Stomach (tissue), 9 donors: ENCODE data around the gene PDIK1L. TPM values are rescaled to one million over a fixed set of nuclear protein-coding genes. Genes with fewer than 3 reads are reported as not detected.

Experiments
- DNase-seq, 2 donors: peaks; one replicate each; pipeline versions ENCODE4 v3.0.0 to v3.0.0-alpha.2; 2013 to 2019
- H3K27ac ChIP-seq, 5 donors: fragments of 200-600 bp in 4 of 5; sonication (generic) in 4 of 5; one replicate each; pipeline ENCODE4 v1.5.1; 2013 to 2019; ENCODE audit warnings: mild to moderate bottlenecking in 1 of 5, moderate library complexity in 1 of 5
- H3K27me3 ChIP-seq, 3 donors: fragments of 200-600 bp; sonication (generic); one replicate each; pipeline ENCODE4 v1.5.1; 2017 to 2019; ENCODE audit warnings: mixed run types in 1 of 3
- H3K36me3 ChIP-seq, 4 donors: fragments of 200-600 bp; sonication (generic); 1 replicate in 3 of 4; 2 replicates in 1 of 4; pipeline ENCODE4 v1.5.1; 2016 to 2019
- H3K4me1 ChIP-seq, 4 donors: fragments of 200-600 bp; sonication (generic); one replicate each; pipeline ENCODE4 v1.5.1; 2016 to 2019
- H3K4me3 ChIP-seq, 4 donors: fragments of 200-600 bp; sonication (generic) in 3 of 4; one replicate each; pipeline ENCODE4 v1.5.1; 2016 to 2019; ENCODE audit warnings: mild to moderate bottlenecking in 1 of 4
- H3K9me3 ChIP-seq, 4 donors: fragments of 200-600 bp; sonication (generic); one replicate each; pipeline ENCODE4 v1.5.1; 2016 to 2019
- EP300 ChIP-seq: sonication (generic); formaldehyde crosslinking; IDR thresholded peaks from one replicate; pipeline ENCODE4 v1.6.1; 2017; ENCODE audit warnings: antibody characterized with exemption
- POLR2A ChIP-seq, 4 donors: fragments of 450-650 bp; IDR thresholded peaks; one replicate each; pipeline ENCODE4 v1.6.1; 2016; ENCODE audit warnings: antibody characterized with exemption in 4 of 4, control low read depth in 2 of 4, mild to moderate bottlenecking in 1 of 4, moderate library complexity in 1 of 4
- POLR2AphosphoS5 ChIP-seq, 3 donors: sonication (generic); formaldehyde crosslinking; IDR thresholded peaks; one replicate each; pipeline ENCODE4 v1.6.1; 2016; ENCODE audit warnings: antibody characterized with exemption in 3 of 3
- WGBS, 5 donors: extraction: QIAGEN DNeasy Blood & Tissue Kit in 3 of 5; methylation state at CpG; one replicate each; pipeline versions ENCODE4 v1.1.5 to v1.1.7; 2013 to 2018; 5-methylcytosine and 5-hydroxymethylcytosine counted together
- intact Hi-C: fragments of 100-400 bp; cut with DNase I; formaldehyde crosslinking; loops from one replicate; pipeline ENCODE4 v1.15.1; 2023; ENCODE audit warnings: low total_unique reads
- polyA plus RNA-seq, 3 donors: library from polyadenylated mRNA; stranded (reverse); fragments of 200-250 nt; gene quantifications; one replicate each; pipeline ENCODE4 v1.2.3, GENCODE V29; 2013
- total RNA-seq, 5 donors: library from RNA; depleted of rRNA; stranded (reverse); fragments of >200 nt; gene quantifications; one replicate each; pipeline versions ENCODE4 v1.1.0 to v1.2.3, GENCODE V29; 2014 to 2016
- TF ChIP-seq, protein P1 (sequence below), 7 experiments: fragments of 450-650 bp in 4 of 7; fragments of 200-600 bp in 3 of 7; sonication (generic) in 3 of 7; IDR thresholded peaks; one replicate each; pipeline ENCODE4 v1.5.1; 2016 to 2019; ENCODE audit warnings: antibody characterized with exemption in 7 of 7, control low read depth in 2 of 7, mild to moderate bottlenecking in 1 of 7
- donor health status: healthy with polysubstance abuse.
- donor health status: Bipolar disorder and iron deficiency.
- donor health status: healthy.

Gene PDIK1L
- total and polyA plus RNA-seq, 8 donors = 1.8 to 33.8 (median 3.7) TPM

DNA sequence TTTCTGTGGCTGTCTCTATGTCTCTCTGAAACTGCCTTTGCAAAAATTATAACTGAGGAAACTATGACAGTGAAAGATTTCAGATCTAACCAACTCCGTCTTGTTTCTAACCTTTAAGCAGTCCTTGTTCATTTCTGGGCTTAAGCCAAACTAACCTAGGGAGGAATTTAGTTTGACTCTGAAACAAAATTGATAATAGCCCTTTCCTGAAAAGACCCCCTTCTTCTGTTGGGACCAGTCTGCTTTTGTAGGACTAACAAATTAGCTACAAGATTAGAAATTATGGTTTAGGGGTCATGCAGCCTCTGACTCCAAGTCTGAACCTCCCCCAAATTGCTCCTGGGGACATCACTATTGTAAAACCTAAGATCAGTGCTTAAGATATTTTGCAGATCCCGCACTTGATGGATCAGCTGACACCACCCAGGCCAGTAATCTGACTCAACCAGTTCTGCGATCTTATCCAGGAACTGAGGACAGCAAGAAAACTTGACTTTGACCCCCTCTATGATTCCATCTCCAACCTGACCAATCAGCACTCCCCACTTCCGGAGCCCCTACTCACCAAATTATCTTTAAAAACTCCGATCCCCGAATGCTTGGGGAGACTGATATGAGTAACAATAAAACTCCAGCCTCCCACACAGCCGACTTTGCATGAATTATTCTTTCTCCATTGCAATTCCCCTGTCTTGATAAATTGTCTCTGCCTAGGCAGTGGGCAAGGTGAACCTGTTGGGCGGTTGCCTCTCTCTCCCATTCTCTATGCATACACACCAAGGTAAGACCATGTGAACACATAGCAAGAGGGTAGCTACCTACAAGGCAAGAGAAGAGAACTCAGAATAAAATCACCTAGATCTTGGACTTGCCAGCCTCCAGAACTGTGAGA lies 33.1 kb upstream of the PDIK1L start:
- no peaks in the 10 kb centered on the region for H3K9me3 ChIP-seq
- H3K4me3 ChIP-seq = no peak overlapping the region
- H3K27ac ChIP-seq = no peak overlapping the region
- H3K27me3 ChIP-seq = peaks cover 0 to 18% (median 3%) of the 10 kb centered on the region in 3 donors
- intact Hi-C loops = no loop called here
- WGBS, 5 donors = 32 to 57% (median 40%) methylated on average over 8 of the region's 8 CpGs
- TF ChIP-seq EP300 (no peak), POLR2AphosphoS5 (IDR thresholded peaks at IDR 0.05) (no peak), POLR2A (IDR thresholded peaks at IDR 0.05) (no peak)
- TF ChIP-seq, protein P1, sequence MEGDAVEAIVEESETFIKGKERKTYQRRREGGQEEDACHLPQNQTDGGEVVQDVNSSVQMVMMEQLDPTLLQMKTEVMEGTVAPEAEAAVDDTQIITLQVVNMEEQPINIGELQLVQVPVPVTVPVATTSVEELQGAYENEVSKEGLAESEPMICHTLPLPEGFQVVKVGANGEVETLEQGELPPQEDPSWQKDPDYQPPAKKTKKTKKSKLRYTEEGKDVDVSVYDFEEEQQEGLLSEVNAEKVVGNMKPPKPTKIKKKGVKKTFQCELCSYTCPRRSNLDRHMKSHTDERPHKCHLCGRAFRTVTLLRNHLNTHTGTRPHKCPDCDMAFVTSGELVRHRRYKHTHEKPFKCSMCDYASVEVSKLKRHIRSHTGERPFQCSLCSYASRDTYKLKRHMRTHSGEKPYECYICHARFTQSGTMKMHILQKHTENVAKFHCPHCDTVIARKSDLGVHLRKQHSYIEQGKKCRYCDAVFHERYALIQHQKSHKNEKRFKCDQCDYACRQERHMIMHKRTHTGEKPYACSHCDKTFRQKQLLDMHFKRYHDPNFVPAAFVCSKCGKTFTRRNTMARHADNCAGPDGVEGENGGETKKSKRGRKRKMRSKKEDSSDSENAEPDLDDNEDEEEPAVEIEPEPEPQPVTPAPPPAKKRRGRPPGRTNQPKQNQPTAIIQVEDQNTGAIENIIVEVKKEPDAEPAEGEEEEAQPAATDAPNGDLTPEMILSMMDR (IDR thresholded peaks at IDR 0.05) = no peak
- H3K36me3 ChIP-seq = no peaks in the 10 kb centered on the region
- H3K4me1 ChIP-seq = peaks cover 0 to 24% (median 11%) of the 10 kb centered on the region in 4 donors
- DNase-seq = peak in 1 of 2 donors; percentile 47

DNA sequence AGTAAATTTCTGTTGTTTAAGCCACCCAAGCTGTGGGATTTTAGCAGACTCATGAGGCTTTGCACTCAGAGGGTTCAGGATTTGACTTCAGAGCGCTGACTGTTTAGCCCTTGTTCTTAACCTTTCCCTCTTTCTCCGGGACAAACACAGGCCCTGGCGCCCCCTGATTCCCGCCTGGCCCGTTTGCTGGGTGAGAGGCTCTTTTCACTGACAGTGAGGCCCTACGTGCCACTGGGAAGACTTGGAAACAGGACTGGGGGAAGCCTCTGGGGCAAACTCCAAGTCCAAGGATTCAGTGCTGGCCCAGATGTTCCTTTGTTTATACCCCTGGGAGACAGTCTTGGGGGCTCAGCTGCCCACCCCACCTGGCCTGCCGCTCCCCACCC lies 32.5 kb upstream of the PDIK1L start:
- DNase-seq = no peak
- H3K9me3 ChIP-seq = no peaks in the 10 kb centered on the region
- no peaks in the 10 kb centered on the region for H3K36me3 ChIP-seq
- peaks cover 0 to 18% (median 0%) of the 10 kb centered on the region in 3 donors for H3K27me3 ChIP-seq
- H3K27ac ChIP-seq = no peak overlapping the region
- TF ChIP-seq POLR2AphosphoS5 (IDR thresholded peaks at IDR 0.05) (no peak), POLR2A (IDR thresholded peaks at IDR 0.05) (no peak), EP300 (no peak)
- TF ChIP-seq, protein P1 (IDR thresholded peaks at IDR 0.05) = no peak
- intact Hi-C loops = no loop called here
- H3K4me1 ChIP-seq = peaks cover 0 to 24% (median 11%) of the 10 kb centered on the region in 4 donors
- 52 to 69% (median 65%) methylated on average over 7 of the region's 7 CpGs for WGBS, 5 donors
- no peak overlapping the region for H3K4me3 ChIP-seq

DNA sequence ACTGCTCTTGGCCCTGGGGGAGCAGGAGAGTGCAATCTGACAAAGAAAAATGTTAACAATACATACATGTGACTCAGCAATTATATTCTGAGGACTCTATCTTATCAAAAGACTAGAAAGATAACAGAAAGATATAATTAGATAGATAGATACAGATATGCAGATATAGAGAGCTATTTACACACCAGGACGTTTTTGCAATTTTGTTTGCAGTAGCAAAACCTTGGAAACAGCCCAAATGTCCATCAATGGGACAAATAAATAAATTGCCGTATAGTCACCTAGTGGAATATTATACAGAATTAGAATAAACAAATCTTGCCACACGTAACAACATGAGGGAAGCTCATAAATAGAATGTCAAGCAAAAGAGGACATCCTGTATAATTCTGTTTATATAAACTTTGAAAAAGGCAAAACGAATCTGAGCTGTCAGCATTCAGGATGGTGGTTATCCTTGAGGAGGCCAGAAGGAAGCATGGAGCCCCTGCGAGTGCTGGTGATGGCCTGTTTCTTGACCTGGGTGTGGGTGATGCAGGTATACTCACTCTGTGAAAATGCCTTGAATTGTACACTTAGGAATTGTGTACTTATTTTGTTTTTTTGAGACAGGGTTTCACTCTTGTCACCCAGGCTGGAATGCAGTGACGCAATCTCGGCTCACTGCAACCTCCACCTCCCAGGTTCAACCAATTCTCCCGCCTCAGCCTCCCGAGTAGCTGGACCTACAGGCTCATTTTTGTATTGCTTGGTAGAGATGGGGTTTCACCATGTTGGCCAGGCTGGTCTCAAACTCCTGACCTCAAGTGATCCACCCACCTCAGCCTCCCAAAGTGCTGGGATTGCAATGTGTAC lies 31.4 kb upstream of the PDIK1L start:
- Histone ChIP-seq H3K36me3 (no peaks in the 10 kb centered on the region), H3K4me3 (no peak overlapping the region), H3K27me3 (peaks cover 0 to 20% (median 0%) of the 10 kb centered on the region in 3 donors), H3K9me3 (no peaks in the 10 kb centered on the region), H3K4me1 (peaks cover 0 to 24% (median 11%) of the 10 kb centered on the region in 4 donors), H3K27ac (no peak overlapping the region)
- intact Hi-C loops = no loop called here
- no peak for DNase-seq
- WGBS, 5 donors = 55 to 62% (median 59%) methylated on average over 9 of the region's 9 CpGs
- TF ChIP-seq, protein P1 (IDR thresholded peaks at IDR 0.05) = no peak
- TF ChIP-seq POLR2AphosphoS5 (IDR thresholded peaks at IDR 0.05) (no peak), EP300 (no peak), POLR2A (IDR thresholded peaks at IDR 0.05) (no peak)

DNA sequence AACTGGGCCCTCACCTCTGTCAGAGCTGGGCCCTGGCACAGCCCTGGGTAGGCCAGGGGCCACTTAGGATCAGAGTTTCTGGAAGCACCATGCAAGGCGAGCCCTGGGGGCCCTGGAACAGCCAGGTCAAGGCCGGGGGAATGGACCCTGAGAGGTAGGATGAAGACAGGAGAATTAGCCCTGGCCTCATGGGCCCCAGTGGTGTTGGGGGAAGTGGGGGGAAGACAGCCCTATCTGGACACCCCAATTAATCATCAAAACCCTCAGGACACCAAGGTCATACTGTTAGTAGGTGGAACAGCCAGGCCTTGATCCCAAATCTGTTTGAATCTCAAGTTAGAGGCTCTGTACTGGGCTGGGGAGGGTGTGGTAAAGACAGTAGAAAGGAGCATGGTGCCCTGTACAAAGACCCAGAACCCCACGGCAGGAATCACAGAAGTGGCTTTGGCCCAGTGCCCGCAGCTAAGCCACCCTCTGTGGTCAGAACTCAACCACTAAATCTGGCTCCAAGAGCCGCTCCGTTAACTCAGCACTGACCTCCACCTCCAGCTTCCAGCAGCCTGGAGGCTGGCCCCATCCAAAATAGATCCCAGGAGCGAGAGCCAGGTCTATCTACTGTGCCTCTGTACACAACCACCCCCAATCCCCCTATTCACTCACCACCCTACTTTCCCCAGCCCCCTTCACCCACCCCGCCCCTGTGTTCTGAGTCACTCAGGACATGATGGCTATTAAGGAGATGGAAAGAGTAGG lies 30.2 kb upstream of the PDIK1L start:
- intact Hi-C loops = no loop called here
- no peak overlapping the region for H3K4me3 ChIP-seq
- H3K9me3 ChIP-seq = no peaks in the 10 kb centered on the region
- DNase-seq = no peak
- H3K4me1 ChIP-seq = peaks cover 0 to 17% (median 8%) of the 10 kb centered on the region in 4 donors
- no peak overlapping the region for H3K27ac ChIP-seq
- 69 to 82% (median 76%) methylated on average over 8 of the region's 8 CpGs for WGBS, 5 donors
- no peaks in the 10 kb centered on the region for H3K36me3 ChIP-seq
- peaks cover 0 to 22% (median 0%) of the 10 kb centered on the region in 3 donors for H3K27me3 ChIP-seq
- TF ChIP-seq, protein P1 (IDR thresholded peaks at IDR 0.05) = no peak
- no peak for TF ChIP-seq POLR2AphosphoS5 (IDR thresholded peaks at IDR 0.05)
- no peak for TF ChIP-seq EP300
- TF ChIP-seq POLR2A (IDR thresholded peaks at IDR 0.05) = no peak
